AG04449 (cell line): ENCODE measurements around the gene RNF227.

ENCODE experiments used
- CTCF ChIA-PET: fragments of 350-600 bp; formaldehyde crosslinking; extraction: SDS; loops from one replicate; lab custom pipeline; 2021; ENCODE audit warnings: antibody characterized with exemption; lab: Yijun Ruan, JAX
- POLR2A ChIA-PET: fragments of 400-600, 350-600 bp; formaldehyde crosslinking; extraction: SDS; loops from one replicate; lab custom pipeline; 2020; ENCODE audit warnings: antibody characterized with exemption, inconsistent platforms; lab: Yijun Ruan, JAX
- DNase-seq: peaks from one replicate; pipeline ENCODE4 v3.0.0-alpha.2; 2010; ENCODE audit warnings: low read depth, low spot score
- H3K4me3 ChIP-seq: 2 replicates; pipeline ENCODE4 v1.5.1; 2011; ENCODE audit warnings: low read depth, mild to moderate bottlenecking, control low read depth, low read length
- TF ChIP-seq, protein P1 (sequence below): IDR thresholded peaks from one replicate; pipeline ENCODE4 v1.5.1; 2011; ENCODE audit warnings: mild to moderate bottlenecking, moderate library complexity, low read length, control low read depth, inconsistent platforms; ENCODE audit not compliant: insufficient read depth; ENCODE audit errors: missing control alignments

The RNF227 gene

DNA sequence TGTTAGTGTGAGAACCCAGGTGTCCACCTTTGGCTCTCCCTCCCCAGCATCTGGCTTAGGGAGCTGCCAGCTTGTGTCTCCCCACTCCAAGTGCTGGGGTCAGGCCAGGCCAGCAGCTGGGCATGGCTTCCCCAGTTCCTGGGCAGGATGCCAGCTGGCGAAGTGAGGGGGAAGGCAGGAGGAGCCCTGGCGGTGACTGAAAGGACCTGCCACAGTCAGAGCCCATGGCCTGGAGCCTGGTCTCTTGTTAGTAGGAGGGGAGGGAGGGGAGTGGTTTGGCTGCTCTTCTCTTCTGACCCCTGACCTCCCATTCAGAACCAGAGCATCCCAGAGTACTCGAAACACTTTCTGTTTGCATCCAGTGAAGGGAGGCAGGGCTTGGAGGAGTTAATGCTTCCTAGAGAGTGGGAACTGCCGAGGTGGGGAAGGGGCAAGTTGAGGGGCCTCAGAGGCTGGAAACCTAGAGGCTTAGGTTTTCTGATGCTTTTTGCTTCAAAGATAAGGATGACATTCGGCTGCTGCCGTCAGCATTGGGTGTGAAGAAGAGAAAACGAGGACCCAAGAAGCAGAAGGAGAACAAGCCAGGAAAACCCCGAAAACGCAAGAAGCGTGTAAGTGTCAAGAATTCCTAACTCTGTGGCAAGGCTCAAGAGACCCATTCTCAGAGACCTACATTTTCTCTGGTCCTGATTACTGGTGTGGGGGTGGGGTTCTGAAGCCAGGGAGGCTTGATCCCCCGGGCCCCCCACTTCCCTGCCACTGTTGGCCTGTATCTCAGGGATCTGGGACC, 26.7 kb downstream of the RNF227 start:
- TF ChIP-seq, protein P1, sequence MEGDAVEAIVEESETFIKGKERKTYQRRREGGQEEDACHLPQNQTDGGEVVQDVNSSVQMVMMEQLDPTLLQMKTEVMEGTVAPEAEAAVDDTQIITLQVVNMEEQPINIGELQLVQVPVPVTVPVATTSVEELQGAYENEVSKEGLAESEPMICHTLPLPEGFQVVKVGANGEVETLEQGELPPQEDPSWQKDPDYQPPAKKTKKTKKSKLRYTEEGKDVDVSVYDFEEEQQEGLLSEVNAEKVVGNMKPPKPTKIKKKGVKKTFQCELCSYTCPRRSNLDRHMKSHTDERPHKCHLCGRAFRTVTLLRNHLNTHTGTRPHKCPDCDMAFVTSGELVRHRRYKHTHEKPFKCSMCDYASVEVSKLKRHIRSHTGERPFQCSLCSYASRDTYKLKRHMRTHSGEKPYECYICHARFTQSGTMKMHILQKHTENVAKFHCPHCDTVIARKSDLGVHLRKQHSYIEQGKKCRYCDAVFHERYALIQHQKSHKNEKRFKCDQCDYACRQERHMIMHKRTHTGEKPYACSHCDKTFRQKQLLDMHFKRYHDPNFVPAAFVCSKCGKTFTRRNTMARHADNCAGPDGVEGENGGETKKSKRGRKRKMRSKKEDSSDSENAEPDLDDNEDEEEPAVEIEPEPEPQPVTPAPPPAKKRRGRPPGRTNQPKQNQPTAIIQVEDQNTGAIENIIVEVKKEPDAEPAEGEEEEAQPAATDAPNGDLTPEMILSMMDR = peak; percentile 63
- POLR2A ChIA-PET = interaction anchor here (1.2 to 1.3 kb wide), 2 partner anchors 27 to 32 kb away, joined by 3 to 4 read pairs; partner anchors contain the start of genes NAA38 and RNF227
- H3K4me3 ChIP-seq = peak overlapping the region; percentile 32
- no peak for DNase-seq
- CTCF ChIA-PET = interaction anchor here (1.0 to 1.3 kb wide), 5 partner anchors 9 to 57 kb away, joined by 3 to 12 read pairs (median 3); no protein-coding TSS in a partner anchor

DNA sequence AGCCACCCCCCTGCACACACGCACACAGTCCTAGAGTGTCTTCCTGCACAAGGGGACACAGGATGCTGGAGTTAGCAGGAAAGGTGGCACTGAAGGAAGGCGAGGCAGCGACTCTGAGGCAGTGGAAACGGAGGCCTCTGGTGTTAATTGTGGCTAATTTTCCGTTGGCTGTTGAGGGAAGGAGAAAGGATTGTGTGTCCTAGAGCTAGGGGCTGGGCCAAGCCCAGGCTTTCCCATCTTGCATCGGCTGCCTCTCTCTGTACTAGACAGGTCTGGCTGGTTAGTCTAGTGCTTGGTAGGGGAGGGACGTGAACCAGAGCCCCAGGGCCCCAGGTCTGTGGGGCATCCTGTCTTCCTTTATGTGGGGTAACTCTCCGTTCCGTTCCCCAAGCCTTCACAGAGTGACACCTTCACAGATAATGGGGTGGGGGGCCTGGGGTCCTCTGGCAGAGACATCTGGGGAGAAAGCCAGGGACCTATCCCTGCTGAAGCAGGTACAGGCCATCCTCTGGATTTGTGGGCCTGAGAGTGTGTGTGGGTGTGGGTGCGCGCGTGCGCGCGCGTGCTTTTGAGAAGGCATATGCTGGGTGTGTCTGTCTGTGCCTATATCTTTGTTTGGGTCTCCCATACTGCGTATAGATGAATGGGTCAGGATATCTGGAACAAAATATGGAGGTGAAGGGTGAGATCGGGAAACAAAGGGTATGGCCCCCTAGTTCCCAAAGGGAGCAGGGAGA, 27.7 kb downstream of the RNF227 start, which contains the start of gene CHD3:
Gene CHD3 (plus strand): TSS at position 606 of the 737 bp plus-strand sequence. CDS start 212 bp downstream, outside the sequence.
- peak within 1 kb of the TSS; percentile 67 for H3K4me3 ChIP-seq
- ChIA-PET POLR2A (interaction anchor here (1.2 to 1.3 kb wide), 2 partner anchors 28 to 31 kb away, joined by 3 to 4 read pairs; partner anchors contain the start of genes NAA38 and RNF227), CTCF (interaction anchor here (1.0 to 1.3 kb wide), 4 partner anchors 10 to 56 kb away, joined by 3 to 12 read pairs (median 4); no protein-coding TSS in a partner anchor)
- DNase-seq = no peak
- TF ChIP-seq, protein P1 = no peak

DNA sequence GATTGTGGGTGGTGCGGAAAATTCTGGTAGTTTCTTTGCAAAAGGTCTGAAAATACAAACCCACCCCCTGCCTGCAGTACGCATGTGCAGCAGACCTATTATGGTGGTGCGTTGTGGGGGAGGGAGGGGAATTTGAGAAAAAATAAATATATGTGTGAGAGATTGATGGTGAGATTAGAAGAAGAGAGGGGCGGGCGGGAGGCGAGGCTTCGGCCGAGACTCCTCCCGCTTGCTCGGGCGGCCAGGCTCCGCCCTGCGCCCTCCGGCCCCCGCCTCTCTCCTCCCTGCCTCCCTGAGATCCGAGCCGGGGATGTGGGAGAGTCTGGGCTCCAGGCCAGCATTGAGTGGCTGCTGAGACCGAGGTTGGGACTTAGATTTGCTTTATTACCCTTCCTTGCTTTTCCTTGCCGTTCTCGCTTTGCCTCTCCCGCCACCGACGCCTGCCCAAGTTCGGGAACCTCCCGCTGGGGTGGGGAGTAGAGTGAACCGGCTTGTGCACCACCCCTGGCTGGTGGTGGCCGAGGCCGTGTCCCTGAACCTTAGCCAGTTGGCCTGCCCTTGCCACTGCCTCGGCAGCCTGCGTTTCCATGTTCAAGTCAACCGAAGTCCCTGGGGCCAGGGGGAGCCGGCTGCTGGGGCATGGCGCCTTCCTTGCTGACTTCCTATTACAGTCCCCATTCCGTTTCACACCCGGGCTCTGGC, 28.5 kb downstream of the RNF227 start:
- TF ChIP-seq, protein P1 = no peak
- DNase-seq = peak; percentile 90
- ChIA-PET CTCF (no interaction called here), POLR2A (no interaction called here)
- peak overlapping the region; percentile 85 for H3K4me3 ChIP-seq

DNA sequence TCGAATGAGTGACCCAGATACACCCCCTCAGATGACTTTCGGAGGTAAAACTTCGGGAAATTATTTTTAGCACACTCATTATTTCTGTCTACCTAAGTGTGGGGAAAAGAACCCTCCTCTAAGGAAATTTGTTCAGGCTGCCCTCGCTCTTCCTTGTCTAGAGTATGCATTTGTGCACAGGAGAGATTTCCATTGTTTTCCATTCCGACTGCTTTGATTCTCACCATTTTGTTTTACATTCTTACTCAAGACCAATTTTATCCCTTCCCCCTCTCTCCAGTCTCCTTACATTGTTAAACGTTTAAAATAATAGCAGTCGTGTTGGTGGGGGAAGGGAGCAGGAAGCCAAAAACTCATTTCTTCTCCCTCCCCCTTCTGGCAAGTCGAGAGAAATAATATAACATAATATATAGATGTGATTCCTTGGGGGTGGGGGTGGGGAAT, 29.0 kb downstream of the RNF227 start:
- no peak for DNase-seq
- ChIA-PET POLR2A (no interaction called here), CTCF (interaction anchor here (1.3 kb wide), 1 partner anchor 11 kb away, joined by 3 read pairs; no protein-coding TSS in a partner anchor)
- TF ChIP-seq, protein P1 = no peak
- peak overlapping the region; percentile 85 for H3K4me3 ChIP-seq

DNA sequence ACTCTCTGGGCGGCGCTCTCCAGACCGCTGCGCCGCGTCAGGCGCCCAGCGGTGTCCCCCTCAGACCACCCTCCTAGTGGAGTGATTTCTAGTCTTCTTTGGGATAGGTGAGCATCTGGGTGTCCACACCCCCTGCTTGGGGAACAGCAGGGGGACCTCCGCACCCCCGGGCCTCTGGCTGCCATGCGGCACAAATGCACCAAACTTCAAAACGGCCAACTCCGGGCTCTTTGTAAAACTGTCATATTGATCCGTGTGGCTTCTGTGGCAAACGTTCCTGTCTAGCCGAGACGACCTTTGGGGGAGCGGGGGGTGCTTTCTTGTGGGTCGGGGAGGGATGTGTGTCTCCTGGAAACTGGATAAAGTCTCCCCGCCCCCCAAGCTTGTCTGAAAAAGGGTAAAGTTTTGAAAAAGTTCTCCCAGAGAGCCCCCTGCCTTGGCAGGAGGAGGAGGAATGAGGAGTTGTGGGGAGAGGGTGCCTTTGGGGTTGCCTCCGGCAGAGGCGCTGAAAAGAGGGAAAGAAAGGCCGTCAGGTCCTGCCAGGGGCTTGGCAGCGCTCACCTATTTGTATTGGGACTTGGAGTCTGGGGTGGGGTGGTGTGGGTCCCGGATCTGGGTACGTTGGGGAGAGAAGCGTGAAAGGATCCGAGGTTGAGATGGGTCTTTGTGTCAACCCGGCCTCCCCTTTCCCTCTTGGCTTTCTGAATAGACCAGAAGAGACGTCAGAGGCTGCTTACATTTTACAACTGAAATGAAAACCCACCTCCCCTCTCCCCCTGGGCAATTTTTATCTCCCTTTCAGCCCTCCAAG, 29.7 kb downstream of the RNF227 start:
- peak overlapping the region; percentile 85 for H3K4me3 ChIP-seq
- ChIA-PET POLR2A (interaction anchor here (1.4 to 1.5 kb wide), 2 partner anchors 29 kb away, joined by 5 to 7 read pairs; partner anchors contain the start of genes NAA38 and RNF227), CTCF (interaction anchor here (1.0 to 1.4 kb wide), 5 partner anchors 11 to 97 kb away, joined by 3 to 5 read pairs (median 3); no protein-coding TSS in a partner anchor)
- no peak for DNase-seq
- TF ChIP-seq, protein P1 = no peak
